Ishikawa (cell line): ENCODE data around the gene CPD.

Experiments used
- EP300 ChIP-seq: IDR thresholded peaks from 2 replicates; pipeline ENCODE4 v1.6.1; 2012; ENCODE audit warnings: borderline replicate concordance
- USF1 ChIP-seq: IDR thresholded peaks from 2 replicates; pipeline ENCODE4 v1.6.1; 2012
- TF ChIP-seq, protein P1 (sequence below): IDR thresholded peaks from 2 replicates; pipeline ENCODE4 v1.6.1; 2012

DNA sequence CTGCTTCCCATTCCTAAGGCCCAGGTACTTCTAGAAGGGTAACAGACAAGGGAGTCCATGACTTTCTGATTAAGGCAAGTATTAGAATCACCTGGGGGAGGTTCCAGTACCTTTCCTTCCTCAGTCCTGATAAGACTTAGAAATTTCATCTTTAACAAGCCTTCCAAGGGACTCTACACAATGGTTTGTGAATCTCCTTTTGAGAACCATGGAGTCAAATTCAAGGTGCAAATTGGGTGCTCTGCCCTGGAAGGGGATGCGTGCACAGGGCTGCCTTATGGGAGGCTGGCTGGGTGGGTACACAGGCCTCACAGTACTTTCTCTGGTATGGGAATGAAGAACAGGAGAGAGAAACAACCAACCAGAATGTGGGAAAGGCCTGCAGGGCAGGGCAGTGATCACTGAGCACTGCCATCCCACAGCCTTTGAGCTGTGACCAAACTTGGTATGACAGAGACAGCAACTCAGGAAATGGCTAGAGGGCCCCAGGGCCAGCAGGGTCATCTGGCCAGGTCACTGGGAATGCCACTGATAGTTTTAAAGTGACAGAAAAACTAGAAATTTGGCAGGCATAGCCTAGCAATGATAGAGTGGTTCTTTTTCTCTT lies 41.2 kb upstream of the CPD start:
- no peak for TF ChIP-seq EP300
- TF ChIP-seq, protein P1, sequence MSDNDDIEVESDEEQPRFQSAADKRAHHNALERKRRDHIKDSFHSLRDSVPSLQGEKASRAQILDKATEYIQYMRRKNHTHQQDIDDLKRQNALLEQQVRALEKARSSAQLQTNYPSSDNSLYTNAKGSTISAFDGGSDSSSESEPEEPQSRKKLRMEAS, result no peak
- no peak for TF ChIP-seq USF1
